ENCODE results near the gene ADAM11.

GRCh38 chr17:44757045-44757917, 1.5 kb upstream of the ADAM11 start:
- no peak for TF ChIP-seq CTCF (IDR thresholded peaks at IDR 0.05)
- no peak for TF ChIP-seq POLR2A (IDR thresholded peaks at IDR 0.05)

Data from heart left ventricle (tissue), 13 donors.